HG02610 (cell line): Measurements from ENCODE around the gene SAMMSON.

ENCODE experiments used
- ATAC-seq: cut with Tn5 transposase; IDR thresholded peaks from one replicate; pipeline ENCODE4 v1.9.1; 2021; ENCODE audit warnings: mild to moderate bottlenecking, moderate library complexity; ENCODE audit not compliant: unreplicated experiment

SAMMSON gene

GRCh38 chr3:69999140-70000027, at the start of gene SAMMSON:
SAMMSON (plus strand) TSS chr3:69999733.
- ATAC-seq: no peak

DNA sequence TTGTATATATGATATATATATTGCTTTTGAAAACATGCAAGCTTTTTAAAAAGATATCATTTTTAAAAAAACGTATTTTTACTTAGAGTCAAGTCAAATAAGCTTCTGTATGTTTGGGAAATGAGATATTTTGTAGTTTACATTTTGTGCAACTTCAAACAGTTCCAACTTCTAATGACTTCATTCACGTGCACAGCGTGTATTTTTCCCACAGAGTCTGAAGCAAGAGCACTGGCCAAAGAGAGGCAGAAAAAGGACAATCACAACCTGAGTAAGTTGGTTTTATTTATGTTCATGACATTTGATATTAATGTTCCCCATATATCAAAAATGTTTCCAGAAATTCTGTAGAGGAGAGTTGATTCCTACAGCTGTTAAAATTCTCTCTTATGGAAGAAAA, 47.9 kb upstream of the SAMMSON start:
- no peak for ATAC-seq

DNA sequence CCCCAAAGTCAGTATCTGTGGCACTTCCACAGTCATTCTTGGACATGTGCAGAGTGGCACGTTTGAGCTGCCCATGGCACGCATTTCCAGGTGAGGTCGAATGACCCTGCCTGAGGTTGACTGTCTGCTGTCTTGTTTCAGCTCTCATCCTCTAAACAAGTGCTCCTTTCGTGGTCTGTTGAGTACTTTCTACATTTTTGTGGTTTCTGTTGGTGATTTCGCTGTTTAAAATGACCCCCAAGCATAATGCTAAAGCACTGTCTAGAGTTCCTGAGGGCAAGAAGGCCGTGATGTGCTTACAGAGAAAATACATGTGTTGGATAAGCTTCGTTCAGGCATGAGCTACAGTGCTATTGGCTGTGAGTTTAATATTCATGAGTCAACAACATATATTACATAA, 40.0 kb upstream of the SAMMSON start:
- no peak for ATAC-seq

DNA sequence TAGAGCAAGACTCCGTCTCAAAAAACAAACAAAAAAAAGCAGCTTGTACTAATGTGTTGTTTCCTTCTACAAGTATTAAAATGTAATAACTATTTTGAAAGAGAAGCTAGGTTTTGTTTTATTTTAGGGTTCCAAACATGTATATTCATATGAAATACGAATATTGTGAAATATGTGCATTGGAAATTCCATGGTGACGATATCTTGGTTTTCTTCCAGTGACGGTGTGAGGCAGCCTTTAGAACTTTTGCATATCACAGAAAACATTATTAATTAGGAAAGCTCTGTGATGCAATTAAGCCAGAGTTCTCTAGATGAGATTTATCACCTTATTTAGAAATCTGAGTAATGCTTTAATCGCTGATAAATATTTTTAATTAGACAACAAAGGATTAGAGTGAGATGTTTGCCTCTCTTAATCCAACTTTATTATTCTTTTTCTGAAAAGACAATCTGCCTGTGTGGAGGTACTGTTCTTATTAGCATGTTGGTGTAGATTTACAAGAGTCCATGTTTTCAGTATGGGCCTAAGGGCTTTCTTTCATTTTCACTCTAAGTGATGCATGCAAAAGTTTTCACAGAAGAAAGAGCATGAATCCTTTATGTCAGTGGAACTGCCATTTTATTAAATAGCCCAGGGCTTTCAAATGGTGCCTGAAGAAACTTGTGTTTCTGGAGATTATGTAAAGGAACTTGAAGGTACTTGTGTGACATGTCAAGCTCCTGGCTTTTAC, 37.7 kb upstream of the SAMMSON start:
- no peak for ATAC-seq

DNA sequence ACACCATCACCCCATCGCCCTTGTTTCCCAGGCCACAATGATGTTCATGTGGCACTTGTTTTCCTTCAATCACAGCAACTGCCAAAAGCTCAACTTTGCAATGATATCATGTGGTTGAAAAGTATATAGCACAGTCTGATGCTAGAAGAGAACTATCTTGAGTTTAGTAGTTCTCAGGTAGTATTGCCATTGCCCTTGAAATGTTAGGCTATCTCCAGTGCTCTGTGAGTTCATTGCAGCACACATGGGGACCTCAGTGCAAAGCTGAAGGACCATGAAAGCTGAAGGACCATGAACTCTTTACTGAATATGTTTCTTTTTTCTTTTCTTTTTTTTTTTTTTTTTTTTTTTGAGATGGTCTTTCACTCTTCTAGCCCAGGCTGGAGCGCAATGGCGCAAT, 35.9 kb upstream of the SAMMSON start:
- no peak for ATAC-seq

GRCh38 chr3:69967156-69967555, 32.4 kb upstream of the SAMMSON start:
- ATAC-seq: no peak

DNA sequence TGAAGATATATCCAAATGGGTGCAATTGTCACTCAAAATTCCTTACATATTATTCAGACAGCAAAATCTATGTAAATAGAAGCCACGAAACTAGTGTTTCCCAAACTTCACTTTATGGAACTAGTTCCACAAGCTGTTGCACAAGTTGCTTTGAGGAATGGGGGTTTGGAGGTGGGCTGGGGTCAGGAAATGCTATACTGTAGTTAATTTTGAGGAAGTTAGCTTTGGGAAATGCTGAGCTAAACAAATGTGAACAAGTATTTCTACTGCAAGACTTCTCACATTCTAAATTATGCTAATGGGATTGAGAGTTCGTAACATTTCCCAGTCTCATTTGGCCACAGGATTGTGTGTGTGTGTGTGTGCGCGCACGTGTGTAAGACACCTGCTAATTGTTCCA, 28.7 kb upstream of the SAMMSON start:
- no peak for ATAC-seq

DNA sequence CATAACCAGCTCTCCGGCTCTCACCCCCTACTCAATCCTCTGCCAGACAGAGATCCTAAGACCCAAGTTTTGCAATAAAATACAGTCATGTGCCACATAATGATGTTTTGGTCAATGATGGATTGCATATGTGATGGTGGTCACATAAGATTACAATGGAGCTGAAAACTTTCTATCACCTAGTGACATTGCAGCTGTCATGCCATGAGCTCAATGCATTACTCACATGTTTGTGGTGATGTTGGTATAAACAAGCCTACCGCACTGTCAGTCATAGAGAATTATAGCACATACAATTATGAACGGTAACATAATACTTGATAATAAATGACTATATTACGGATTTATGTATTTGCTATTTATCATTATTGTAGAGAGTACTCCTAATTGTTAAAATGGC, 26.9 kb upstream of the SAMMSON start:
- no peak for ATAC-seq

GRCh38 chr3:69976021-69976420, 23.5 kb upstream of the SAMMSON start:
- no peak for ATAC-seq

- ATAC-seq: no peak
Measured at GRCh38 chr3:69983546-69984265, 15.8 kb upstream of the SAMMSON start.

DNA sequence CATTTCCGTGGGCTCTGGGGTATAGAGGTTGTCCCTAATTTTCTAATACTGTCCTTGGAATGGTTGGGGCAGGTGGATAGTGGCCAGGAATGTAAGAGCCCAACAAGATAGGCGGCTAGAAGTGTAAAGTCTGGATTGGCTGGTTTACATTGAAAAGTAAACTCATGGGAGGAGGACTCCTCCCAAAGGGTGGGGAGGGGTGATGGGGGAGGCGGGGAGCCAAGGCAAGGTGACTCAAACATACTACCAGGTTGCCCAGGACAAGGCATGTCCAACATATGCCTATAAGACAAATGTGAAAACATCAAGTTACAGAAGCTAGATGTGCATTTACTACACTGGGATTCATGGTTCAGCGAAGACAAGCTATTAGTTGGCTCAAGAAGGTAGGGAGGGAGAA, 14.3 kb upstream of the SAMMSON start:
- no peak for ATAC-seq

GRCh38 chr3:69986419-69986818, 13.1 kb upstream of the SAMMSON start:
- no peak for ATAC-seq

- no peak for ATAC-seq
Measured at GRCh38 chr3:69987833-69988232, 11.7 kb upstream of the SAMMSON start.

DNA sequence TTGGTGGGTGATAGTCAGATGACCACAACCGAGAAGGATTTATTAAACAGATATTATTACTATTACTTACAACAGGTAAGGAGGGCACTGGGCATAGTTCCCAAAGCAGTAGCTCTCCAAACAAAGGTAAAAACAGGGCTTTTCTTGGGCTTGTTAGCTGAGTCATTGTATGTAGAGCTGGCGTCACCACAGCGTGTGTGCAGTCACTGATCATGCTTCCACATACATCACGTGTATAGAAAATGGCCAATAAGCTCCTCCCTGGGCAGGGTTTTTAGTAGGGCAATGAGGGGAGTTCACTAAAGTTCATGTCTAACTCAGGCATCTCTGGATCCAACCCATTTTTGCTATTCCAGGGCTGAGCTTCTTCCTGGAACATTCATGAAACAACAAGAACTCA, 5.8 kb upstream of the SAMMSON start:
- no peak for ATAC-seq

- no peak for ATAC-seq
Measured at GRCh38 chr3:69994919-69995318, 4.6 kb upstream of the SAMMSON start.

DNA sequence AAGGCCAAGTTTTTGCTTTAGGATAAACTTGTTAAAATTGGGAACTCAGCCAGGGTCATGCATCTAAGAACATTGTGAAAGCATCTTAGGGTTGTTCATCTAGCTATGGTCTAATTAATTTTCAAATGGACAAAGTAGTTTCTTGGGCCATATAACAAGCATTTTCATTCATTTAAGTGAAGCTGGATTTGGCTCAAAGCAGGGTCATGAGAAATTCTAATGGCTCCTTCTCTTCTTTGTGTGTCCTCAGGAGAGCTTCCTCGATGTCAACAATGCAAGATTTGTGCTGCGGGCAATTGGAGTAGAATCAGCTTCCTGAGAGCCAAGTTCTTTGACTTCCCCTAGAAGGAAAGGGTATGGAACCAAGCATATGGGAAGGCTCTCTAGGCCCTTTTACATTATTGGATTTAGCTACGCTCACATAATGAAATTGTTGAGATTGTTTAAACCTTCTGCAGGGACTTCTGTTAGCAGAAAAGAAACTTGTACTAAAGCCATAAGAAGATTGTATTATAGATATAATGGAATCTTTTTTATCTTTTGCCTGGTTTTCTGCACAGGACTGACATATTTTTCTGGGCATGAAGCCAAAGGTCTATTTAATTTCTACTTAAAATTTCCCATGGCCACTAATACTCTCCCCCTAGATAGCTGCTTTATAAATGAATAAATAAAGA, 1.8 kb upstream of the SAMMSON start:
- no peak for ATAC-seq

- no peak for ATAC-seq
Measured at GRCh38 chr3:69998759-69999139, 784 bp upstream of the SAMMSON start.

DNA sequence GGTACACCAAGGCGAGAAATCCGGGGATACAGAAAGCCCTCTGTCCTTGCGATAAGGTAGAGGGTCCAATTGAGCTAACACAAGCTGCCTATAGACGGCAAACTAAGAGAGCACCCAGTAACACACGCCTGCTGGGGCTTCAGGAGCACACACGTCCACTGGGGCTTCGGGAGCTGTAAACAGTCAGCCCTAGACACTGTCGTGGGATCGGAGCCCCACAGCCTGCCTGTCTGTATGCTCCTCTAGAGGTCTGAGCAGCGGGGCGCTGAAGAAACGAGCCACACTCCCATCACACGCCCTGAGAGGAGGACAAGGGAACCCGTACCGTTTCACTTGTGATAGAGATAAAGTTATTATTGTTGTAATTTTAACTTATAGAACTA, 486 bp downstream of the SAMMSON start:
- ATAC-seq: no peak

DNA sequence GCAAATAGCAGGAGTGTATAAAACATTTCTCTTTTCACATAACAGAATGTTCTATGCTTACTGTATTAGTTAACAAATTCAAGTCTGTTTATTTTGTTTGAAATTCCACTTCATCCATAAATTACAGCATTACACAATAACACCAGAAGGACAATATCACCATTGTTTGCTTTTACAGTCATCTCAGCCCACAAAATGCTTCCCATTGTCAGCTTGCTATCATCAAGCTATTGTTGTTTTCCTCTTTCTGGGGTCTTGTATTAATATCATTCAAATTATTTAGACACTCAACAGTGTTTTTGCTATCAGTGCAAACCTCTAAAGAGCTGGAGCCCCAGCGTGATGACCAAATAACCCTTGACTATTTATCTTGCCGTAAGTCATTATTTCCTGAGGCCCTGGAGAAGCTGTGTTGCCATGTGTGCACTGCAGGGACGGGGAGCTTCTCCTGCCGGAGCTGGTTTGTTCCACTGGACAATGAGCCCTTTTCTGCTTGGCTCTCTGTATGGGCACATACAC, 1.1 kb downstream of the SAMMSON start:
- ATAC-seq: no peak

DNA sequence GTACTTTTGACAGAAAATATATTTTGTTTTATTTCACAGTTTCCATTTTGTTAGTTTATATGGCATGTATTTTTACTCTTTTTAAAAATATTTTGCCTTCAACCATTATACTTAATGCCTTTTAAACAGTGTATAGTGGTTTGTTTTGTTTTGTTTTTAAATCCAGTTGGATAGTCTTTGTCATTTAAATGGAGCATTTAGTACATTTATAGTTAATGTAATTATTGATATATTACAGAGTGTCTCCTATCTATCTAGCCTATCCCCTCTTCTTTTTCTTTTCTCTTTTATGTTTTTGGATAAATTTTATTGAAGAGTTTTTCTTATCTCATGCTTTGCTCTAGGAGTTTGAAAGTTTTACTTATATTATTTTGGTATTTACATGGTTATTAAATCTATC, 3.6 kb downstream of the SAMMSON start:
- no peak for ATAC-seq

DNA sequence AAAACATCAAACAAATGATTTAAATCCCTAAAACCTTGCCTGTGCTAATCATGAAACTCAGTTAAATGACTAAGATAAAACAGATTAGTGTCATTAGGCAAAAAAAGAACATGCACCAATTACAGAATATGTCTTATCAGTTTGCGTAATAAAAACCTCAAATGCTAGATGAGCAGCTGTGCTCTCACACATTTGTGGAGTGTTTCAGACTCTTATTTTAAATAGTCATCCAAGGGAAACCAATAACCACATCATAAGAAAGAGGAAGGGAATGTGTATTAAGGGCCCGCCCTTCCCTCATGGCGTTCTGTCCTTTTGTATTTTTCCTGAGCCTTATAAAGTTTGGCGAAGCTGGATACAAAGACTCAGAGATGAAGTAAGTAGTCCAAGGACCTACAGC, 6.6 kb downstream of the SAMMSON start:
- no peak for ATAC-seq
